Skeletal muscle tissue (tissue), 4 donors: ENCODE measurements around the gene SLC5A6. TPM values are rescaled to one million over a fixed set of nuclear protein-coding genes. Genes with fewer than 3 reads are reported as not detected.

Experiments
- H3K27ac ChIP-seq: one replicate; pipeline ENCODE4 v1.7.0; 2013; ENCODE audit warnings: mild to moderate bottlenecking, low read depth, low read length, inconsistent platforms
- H3K27me3 ChIP-seq, 3 donors: one replicate each; pipeline ENCODE4 v1.7.0; 2013; ENCODE audit warnings: low read length in 3 of 3; ENCODE audit not compliant: control insufficient read depth in 3 of 3, insufficient read depth in 3 of 3
- H3K36me3 ChIP-seq, 3 donors: one replicate each; pipeline ENCODE4 v1.7.0; 2013; ENCODE audit warnings: low read length in 3 of 3; ENCODE audit not compliant: control insufficient read depth in 3 of 3, insufficient read depth in 3 of 3
- H3K4me1 ChIP-seq, 3 donors: one replicate each; pipeline ENCODE4 v1.7.0; 2013; ENCODE audit warnings: low read length in 3 of 3, mild to moderate bottlenecking in 3 of 3; ENCODE audit not compliant: control insufficient read depth in 3 of 3, insufficient read depth in 3 of 3
- H3K4me3 ChIP-seq, 3 donors: one replicate each; pipeline ENCODE4 v1.7.0; 2013; ENCODE audit warnings: low read length in 3 of 3
- H3K9ac ChIP-seq, 3 donors: one replicate each; pipeline ENCODE4 v1.7.0; 2013; ENCODE audit warnings: low read length in 3 of 3, mild to moderate bottlenecking in 3 of 3, moderate library complexity in 2 of 3, low read depth in 1 of 3
- H3K9me3 ChIP-seq, 3 donors: one replicate each; pipeline ENCODE4 v1.7.0; 2013; ENCODE audit warnings: low read length in 3 of 3; ENCODE audit not compliant: control insufficient read depth in 3 of 3
- total RNA-seq: library from RNA; depleted of rRNA; stranded (reverse); fragments of >200 nt; gene quantifications from one replicate; pipeline ENCODE4 v1.2.3, GENCODE V29; 2014
- donor health status: Osteomylitis.

SLC5A6 gene
- 7.8 TPM for total RNA-seq

DNA sequence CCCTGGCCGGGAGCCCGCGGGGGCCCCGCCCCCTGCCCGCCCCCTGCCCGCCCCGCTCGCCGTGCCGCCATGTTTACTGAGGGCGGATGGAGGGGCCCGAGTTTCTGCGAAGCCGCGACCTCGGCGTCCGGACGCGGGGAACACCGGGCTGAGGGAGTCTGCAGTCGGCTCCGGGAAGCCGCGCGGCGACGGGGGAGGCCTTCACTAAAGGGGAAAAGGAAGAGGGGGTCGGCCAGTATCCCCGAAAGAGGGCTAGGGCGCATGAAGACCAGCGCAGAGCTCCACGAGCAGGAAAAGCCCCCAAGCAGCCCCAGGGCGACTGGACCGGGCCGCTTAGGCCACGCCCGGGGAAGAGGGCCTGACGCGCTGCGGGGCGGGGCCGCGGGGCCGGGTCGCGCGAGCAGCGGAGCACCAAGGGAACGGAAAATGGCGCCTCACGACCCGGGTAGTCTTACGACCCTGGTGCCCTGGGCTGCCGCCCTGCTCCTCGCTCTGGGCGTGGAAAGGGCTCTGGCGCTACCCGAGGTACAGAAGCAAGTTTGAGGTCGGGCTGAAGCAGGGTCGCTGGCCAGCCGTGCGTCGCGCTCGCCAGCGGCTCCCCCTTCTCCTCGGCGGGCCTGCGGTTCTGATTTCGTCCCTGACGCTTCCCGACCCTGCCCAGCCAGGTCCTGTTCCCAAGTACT, at the start of gene SLC5A6, which contains the start of gene ATRAID:
TSS of gene SLC5A6 (minus strand) at position 326 of the 683 bp plus-strand sequence. CDS start 4,618 bp downstream, outside the sequence.
TSS of gene ATRAID (plus strand) at position 99 of the 683 bp plus-strand sequence. CDS start at position 427, 328 bp downstream.
- H3K36me3 ChIP-seq: peaks cover 25 to 43% (median 32%) of the 10 kb centered on the region in 3 donors
- no peaks in the 10 kb centered on the region for H3K9me3 ChIP-seq
- peak within 1 kb of the TSS; percentile 88 to 96 (median 89) for H3K4me3 ChIP-seq
- H3K27me3 ChIP-seq: no peaks in the 10 kb centered on the region
- H3K27ac ChIP-seq: peak within 1 kb of the TSS; percentile 98
- H3K4me1 ChIP-seq: peaks cover 16 to 21% (median 17%) of the 10 kb centered on the region in 3 donors
- peak within 1 kb of the TSS; percentile 97 to 100 (median 99) for H3K9ac ChIP-seq

DNA sequence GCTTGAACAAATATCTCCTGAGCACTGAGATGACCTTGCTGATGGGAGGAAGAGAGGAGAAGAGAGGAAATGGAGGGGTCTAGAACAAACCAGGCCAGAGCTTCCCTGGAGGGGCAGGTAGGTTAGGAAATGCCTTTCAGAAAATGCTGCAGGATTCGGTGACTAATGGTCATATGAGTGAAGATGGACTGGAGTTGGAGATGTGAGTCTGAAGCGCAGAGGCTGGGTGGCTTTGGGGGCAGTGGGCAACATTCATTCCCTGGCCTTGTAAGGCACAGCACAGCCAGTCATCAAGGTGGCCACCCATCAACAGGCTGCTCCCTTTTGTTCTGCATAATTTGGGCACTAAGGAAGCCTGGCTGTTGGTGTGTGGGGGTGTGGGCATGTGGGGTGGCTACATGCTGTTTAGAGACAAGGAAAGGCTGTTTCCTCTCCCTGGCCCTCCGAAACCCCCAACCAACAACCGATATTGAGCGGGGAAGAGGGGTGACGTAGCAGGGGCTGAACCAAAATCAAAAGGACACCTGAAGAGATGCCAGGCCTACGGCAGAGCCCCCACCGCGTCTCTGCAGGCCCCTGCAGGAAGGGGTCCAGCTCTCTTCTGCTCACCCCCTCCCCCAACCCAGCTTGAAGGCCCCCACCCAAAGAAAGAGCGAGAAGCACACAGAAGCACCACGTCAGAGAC, 49.3 kb upstream of the SLC5A6 start:
- Histone ChIP-seq H3K4me3 (no peak overlapping the region), H3K36me3 (no peaks in the 10 kb centered on the region), H3K9ac (no peak overlapping the region), H3K9me3 (no peaks in the 10 kb centered on the region), H3K4me1 (peaks cover 23 to 33% (median 32%) of the 10 kb centered on the region in 3 donors), H3K27me3 (peaks cover 76 to 83% (median 82%) of the 10 kb centered on the region in 3 donors), H3K27ac (no peak overlapping the region)

DNA sequence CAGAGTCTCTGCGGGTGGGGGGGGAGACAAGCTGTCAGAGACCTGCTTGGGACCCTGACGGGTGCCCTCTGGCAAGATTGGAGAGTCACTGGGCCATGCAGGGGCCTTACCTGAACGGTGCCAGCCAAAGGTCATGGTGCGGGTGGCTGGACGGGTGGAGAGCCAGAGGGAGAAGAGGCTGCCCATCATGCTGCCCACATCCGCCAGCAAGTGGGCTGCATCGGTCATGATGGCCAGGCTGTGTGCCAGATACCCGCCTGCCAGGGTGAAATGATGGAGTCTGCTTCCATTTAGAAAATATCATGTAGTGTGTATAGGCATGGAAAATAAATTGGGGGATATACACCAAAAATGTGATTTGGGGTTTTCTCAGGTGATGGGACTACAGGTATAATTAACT, 46.0 kb upstream of the SLC5A6 start:
- peaks cover under 1 to 9% (median 6%) of the 10 kb centered on the region in 3 donors for H3K4me1 ChIP-seq
- H3K4me3 ChIP-seq: no peak overlapping the region
- no peaks in the 10 kb centered on the region for H3K9me3 ChIP-seq
- H3K27ac ChIP-seq: no peak overlapping the region
- H3K9ac ChIP-seq: no peak overlapping the region
- H3K36me3 ChIP-seq: no peaks in the 10 kb centered on the region
- peaks cover 54 to 56% (median 56%) of the 10 kb centered on the region in 3 donors for H3K27me3 ChIP-seq

GRCh38 chr2:27256855-27257454, 44.9 kb upstream of the SLC5A6 start:
- Histone ChIP-seq H3K4me3 (no peak overlapping the region), H3K36me3 (no peaks in the 10 kb centered on the region), H3K9me3 (no peaks in the 10 kb centered on the region), H3K4me1 (peaks cover 0 to 2% (median 0%) of the 10 kb centered on the region in 3 donors), H3K27ac (no peak overlapping the region), H3K27me3 (peaks cover 43 to 51% (median 48%) of the 10 kb centered on the region in 3 donors), H3K9ac (no peak overlapping the region)

GRCh38 chr2:27255660-27256059, 43.6 kb upstream of the SLC5A6 start:
- no peaks in the 10 kb centered on the region for H3K9me3 ChIP-seq
- no peak overlapping the region for H3K9ac ChIP-seq
- H3K27ac ChIP-seq: no peak overlapping the region
- H3K4me3 ChIP-seq: no peak overlapping the region
- no peaks in the 10 kb centered on the region for H3K36me3 ChIP-seq
- peaks cover 35 to 46% (median 35%) of the 10 kb centered on the region in 3 donors for H3K27me3 ChIP-seq
- H3K4me1 ChIP-seq: no peaks in the 10 kb centered on the region

DNA sequence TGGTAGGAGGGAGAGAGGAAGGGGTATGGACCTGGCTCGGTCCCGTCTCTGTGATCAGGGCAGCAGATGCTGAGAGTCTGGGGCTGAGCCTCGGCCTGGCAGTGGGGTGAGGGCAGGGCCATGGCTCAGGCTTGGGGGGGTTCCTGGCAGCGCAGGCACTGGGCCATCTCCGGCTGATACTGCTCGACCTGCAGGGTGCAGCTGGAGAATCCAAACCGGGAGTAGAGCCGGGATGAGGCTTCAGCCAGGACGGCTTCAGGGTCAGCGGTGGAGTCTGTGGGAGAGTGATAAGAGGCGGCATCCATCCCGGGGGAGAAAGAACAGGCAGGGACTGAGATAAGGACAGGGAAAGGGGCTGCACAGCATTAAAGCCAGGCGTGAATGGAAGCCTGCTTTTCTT, 43.1 kb upstream of the SLC5A6 start:
- Histone ChIP-seq H3K9me3 (no peaks in the 10 kb centered on the region), H3K9ac (no peak overlapping the region), H3K27me3 (peaks cover 30 to 45% (median 32%) of the 10 kb centered on the region in 3 donors), H3K4me3 (no peak overlapping the region), H3K4me1 (peaks cover 0 to 4% (median 3%) of the 10 kb centered on the region in 3 donors), H3K36me3 (no peaks in the 10 kb centered on the region), H3K27ac (no peak overlapping the region)

GRCh38 chr2:27251766-27252165, 39.7 kb upstream of the SLC5A6 start:
- Histone ChIP-seq H3K27me3 (peaks cover 5 to 32% (median 5%) of the 10 kb centered on the region in 3 donors), H3K9me3 (no peaks in the 10 kb centered on the region), H3K36me3 (no peaks in the 10 kb centered on the region)

GRCh38 chr2:27250652-27251379, 38.7 kb upstream of the SLC5A6 start:
- peak overlapping the region in 1 of 3 donors; percentile 33 for H3K9ac ChIP-seq
- H3K36me3 ChIP-seq: no peaks in the 10 kb centered on the region
- H3K27ac ChIP-seq: no peak overlapping the region
- H3K9me3 ChIP-seq: no peaks in the 10 kb centered on the region
- peaks cover 0 to 25% (median 5%) of the 10 kb centered on the region in 3 donors for H3K27me3 ChIP-seq
- no peak overlapping the region for H3K4me3 ChIP-seq
- H3K4me1 ChIP-seq: peaks cover 0 to 7% (median 3%) of the 10 kb centered on the region in 3 donors

More at GRCh38 chr2:27251766-27252165, 39.7 kb upstream of the SLC5A6 start:
- Histone ChIP-seq H3K9ac (peak overlapping the region in 1 of 3 donors; percentile 10), H3K4me1 (peaks cover 0 to 7% (median 3%) of the 10 kb centered on the region in 3 donors), H3K4me3 (no peak overlapping the region), H3K27ac (no peak overlapping the region)

DNA sequence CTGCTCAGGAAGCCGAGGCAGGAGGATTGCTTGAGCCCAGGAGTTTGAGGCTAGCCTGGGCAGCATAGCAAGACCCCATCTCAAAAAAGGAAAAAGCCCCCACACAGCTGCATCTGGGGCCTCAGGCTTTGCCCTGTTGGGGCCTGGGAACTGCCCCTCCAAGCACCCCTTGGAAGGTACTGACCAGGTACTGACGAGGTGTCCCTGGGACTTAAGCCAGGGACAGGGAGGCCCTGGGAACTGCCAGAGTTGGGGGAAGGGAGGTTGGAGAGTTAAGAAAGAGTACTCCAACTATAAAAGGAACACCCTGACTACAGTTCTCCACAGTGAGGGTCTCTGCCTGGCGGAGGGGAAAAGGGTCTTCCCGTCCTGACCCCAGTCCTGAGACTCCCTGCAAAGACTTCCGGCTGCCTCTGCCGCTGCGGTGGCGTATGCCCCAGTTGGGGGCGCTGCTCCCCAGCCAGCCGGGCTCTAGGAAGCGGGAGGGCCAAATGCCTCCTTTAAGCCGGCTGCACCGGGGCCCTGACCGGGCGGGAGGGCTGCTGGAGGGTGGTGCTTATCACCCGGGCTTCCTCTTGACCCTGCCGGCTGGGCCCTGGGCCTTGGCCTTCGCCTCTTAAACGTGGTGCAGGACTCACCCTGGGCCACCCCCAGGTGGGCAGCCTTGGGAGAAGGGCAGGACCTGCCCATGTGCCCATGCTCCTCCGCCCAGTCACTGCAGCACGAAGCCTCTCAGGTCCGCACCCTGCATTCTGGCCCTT, 38.0 kb upstream of the SLC5A6 start:
- no peak overlapping the region for H3K27ac ChIP-seq
- no peaks in the 10 kb centered on the region for H3K36me3 ChIP-seq
- no peaks in the 10 kb centered on the region for H3K9me3 ChIP-seq
- H3K27me3 ChIP-seq: peaks cover 0 to 25% (median 5%) of the 10 kb centered on the region in 3 donors
- no peak overlapping the region for H3K4me3 ChIP-seq
- peak overlapping the region in 2 of 3 donors; percentile 0 to 68 for H3K9ac ChIP-seq
- peaks cover 0 to 7% (median 3%) of the 10 kb centered on the region in 3 donors for H3K4me1 ChIP-seq
